ENCODE results near the gene CAND2.

The CAND2 gene

DNA sequence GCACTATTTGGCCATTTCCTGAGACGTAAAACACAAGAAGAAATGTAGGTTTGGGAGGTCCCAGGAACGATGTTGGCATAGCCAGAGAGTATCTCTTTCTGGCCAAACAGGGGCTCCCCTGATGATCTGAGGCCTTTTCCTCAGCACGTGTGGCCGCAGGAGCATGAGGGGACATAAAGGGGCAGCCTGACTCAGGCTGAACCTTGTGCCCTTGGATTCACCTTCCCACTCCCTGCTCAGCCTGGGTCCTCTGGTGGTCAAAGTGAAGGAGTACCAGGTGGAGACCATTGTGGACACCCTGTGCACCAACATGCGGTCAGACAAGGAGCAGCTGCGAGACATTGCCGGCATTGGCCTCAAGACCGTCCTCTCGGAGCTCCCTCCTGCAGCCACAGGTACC is 10.6 kb downstream of the CAND2 start:
- no peak for DNase-seq (ENCODE audit: low read depth)

- no peak for DNase-seq (ENCODE audit: low read depth)
Measured at GRCh38 chr3:12807601-12808359, 11.3 kb downstream of the CAND2 start.

GRCh38 chr3:12808587-12808986 is 12.1 kb downstream of the CAND2 start:
- no peak for DNase-seq (ENCODE audit: low read depth)

DNA sequence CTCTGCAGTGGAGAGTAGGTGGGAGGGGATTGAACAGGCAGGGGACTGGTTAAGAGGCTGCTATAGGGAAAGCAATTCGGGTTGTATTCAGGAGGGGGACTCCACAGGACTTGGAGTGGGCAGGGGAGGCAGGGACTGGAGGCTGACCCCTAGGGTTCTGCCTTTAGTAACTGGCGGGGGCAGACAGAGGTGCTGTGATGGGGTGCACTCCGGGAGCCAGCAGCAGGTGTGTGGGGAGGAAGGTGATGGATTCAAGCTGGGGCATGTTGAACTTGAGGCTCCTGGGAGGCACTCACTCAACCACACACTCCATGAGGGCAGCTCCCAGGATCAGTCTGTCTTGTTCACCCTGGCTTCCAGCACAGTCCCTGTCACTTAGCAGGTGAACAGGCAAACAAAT is 12.5 kb downstream of the CAND2 start:
- DNase-seq (ENCODE audit: low read depth): no peak

GRCh38 chr3:12809435-12809834 is 13.0 kb downstream of the CAND2 start:
- no peak for DNase-seq (ENCODE audit: low read depth)

DNA sequence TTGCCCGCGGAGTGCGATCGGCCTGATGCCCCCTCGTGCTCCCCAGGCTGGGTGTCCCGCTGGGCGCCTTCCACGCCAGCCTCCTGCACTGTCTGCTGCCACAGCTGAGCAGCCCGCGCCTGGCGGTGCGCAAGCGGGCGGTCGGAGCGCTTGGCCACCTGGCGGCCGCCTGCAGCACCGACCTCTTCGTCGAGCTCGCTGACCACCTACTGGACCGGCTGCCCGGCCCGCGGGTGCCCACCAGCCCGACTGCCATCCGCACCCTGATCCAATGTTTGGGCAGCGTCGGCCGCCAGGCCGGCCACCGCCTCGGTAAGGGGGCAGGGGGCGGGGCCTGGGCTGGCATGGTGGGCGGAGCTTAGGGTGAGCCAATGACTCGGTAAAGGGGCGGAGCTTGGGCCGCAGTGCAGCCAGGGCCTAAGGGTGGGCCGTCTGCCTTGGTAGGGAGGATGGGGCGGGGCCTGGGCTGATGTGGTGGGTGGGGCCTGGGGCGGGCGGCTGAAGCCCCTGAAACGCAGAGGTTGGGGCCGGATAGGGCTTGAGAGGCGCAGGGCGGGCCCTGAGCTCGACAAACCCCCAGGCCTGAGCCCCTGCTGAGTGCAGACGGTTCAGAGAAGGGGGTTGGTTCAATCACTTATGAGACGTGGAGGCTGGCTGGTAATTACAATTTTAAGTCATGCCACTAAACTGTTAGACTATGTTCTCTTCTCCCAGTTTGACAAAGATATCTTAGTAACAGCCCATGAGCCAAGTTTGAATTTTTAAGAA is 13.7 kb downstream of the CAND2 start:
- peak; percentile 87 for DNase-seq (ENCODE audit: low read depth)

GRCh38 chr3:12810961-12811360 is 14.5 kb downstream of the CAND2 start:
- no peak for DNase-seq (ENCODE audit: low read depth)

DNA sequence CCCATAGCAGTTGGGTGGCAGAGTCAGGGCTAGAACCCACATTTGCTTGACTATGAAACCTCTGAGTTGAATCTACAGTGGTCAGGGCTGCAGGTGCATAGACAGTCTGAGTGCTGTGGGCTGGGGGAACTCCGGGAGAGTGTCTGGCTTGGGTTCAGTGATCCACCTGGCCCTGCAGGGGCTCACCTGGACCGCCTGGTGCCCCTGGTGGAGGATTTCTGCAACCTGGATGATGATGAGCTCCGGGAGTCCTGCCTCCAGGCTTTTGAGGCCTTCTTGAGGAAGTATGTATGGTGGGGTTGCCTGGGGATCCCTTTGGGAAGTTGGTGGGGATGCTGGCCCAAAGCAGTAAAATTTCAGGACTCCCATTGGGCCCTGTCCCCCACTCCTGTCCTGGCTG is 16.3 kb downstream of the CAND2 start:
- DNase-seq (ENCODE audit: low read depth): no peak

GRCh38 chr3:12813967-12814366 is 17.5 kb downstream of the CAND2 start:
- DNase-seq (ENCODE audit: low read depth): no peak

DNA sequence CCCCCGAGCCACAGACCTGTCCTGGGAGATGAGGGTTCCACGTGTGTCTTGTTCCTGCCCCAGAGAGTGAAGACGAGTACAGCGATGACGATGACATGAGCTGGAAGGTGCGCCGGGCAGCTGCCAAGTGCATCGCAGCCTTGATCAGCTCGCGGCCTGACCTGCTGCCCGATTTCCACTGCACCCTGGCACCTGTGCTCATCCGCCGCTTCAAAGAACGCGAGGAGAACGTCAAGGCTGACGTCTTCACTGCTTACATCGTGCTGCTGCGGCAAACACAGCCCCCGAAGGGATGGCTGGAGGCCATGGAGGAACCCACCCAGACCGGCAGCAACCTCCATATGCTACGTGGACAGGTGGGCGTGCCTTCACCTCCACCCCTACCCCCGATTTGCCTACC is 18.6 kb downstream of the CAND2 start:
- no peak for DNase-seq (ENCODE audit: low read depth)

DNA sequence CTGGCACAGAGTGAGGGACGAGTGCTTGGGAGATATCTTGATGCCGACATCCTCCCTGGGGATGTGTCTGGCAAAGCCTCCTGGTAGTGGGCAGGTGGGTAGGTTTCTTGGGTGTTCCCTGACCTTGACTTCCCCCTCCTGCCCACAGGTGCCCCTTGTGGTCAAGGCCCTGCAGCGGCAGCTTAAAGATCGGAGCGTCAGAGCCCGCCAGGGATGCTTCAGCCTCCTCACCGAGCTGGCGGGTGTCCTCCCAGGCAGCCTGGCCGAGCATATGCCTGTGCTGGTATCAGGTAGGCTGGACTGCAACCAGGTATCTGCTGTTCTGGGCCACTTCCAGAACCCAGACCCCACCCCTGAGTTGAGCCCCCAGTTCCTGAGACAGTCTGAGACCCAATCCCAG is 19.2 kb downstream of the CAND2 start:
- no peak for DNase-seq (ENCODE audit: low read depth)

GRCh38 chr3:12816521-12817342 is 20.3 kb downstream of the CAND2 start:
- no peak for DNase-seq (ENCODE audit: low read depth)

DNA sequence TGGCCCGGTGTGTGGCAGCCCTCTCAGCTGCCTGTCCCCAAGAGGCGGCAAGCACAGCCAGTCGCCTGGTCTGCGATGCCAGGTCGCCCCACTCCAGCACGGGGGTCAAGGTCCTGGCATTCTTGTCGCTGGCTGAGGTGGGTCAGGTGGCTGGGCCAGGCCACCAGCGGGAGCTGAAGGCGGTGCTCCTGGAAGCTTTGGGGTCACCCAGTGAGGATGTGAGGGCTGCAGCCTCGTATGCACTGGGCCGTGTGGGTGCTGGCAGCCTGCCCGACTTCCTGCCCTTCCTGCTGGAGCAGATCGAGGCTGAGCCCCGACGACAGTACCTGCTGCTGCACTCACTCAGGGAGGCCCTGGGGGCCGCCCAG is 20.8 kb downstream of the CAND2 start:
- no peak for DNase-seq (ENCODE audit: low read depth)

DNA sequence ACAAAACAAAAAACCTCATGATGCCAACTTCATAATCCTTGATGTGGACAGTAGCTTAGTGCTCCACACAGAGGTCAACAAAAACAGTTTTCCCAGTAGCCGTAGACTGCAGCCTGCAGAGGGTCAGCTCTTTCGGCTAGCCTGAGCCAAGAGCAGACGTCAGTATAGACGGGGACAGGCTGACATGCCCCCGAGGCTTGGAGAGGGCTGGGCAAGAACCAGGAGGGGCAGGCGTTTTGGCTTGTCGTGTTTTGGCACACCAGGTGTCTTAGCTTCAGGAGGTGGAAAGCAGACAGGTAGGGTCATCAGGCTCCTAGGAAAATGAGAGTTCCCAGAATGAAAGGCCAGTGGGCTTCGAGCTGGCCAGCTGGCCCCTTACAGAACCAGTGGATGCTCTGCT is 21.8 kb downstream of the CAND2 start:
- no peak for DNase-seq (ENCODE audit: low read depth)

GRCh38 chr3:12818773-12819172 is 22.3 kb downstream of the CAND2 start:
- DNase-seq (ENCODE audit: low read depth): no peak

DNA sequence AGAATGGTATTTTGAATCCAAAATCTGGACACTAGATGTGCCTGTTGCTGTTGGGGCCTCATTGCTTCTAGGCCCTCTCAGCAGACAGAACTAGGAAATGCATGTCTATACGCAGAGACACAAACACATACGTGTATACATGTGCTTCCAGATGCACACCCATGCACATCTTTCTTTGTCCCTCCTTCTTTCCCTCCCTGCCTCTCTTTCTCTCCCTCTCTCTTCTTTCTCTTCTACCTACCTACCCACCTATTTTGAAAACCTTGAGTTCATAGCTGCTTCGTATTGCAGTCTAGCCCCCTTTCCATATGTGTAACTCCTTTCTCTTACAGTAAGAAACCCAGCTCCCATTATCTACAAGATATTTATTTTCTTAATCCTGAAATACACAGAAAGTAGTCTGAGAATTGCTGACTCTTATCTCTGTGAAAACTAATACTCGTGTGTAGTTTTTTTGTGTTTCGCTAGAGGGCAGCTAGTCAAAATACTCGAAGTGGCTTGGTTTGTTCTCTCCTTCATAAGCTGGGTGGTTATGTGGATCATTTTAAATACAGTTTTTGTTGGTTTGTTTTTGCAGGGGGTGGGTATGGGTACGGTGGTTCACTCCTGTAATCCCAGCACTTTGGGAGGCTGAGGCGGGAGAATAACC is 26.4 kb downstream of the CAND2 start:
- peak; percentile 57 for DNase-seq (ENCODE audit: low read depth)

GRCh38 chr3:12824299-12824698 is 27.8 kb downstream of the CAND2 start:
- DNase-seq (ENCODE audit: low read depth): no peak

- no peak for DNase-seq (ENCODE audit: low read depth)
Measured at GRCh38 chr3:12825156-12825555, 28.7 kb downstream of the CAND2 start.

GRCh38 chr3:12828751-12829150 is 32.3 kb downstream of the CAND2 start:
- no peak for DNase-seq (ENCODE audit: low read depth)

DNA sequence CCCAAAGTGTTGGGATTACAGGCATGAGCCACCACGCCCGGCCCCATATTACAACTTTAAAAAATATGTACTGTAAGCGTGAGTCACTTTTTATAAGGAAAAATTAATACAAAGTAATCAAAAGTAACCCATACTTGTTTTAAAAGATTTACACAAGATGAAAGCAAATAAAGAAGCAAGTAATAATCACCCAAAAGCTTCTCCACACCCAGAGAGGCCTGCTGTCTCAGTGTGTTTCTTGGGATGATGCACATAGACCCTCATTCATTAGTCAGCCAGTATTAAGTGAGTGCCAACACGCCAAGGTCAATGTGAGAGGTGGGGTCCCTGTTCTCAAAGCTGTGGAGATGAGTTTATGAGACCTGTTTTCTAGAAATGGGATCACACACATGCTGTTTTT is 32.9 kb downstream of the CAND2 start:
- no peak for DNase-seq (ENCODE audit: low read depth)

- DNase-seq (ENCODE audit: low read depth): no peak
Measured at GRCh38 chr3:12829886-12830784, 33.7 kb downstream of the CAND2 start.

All from iris pigment epithelial cell (primary cell).